ENCODE data around the gene PPM1L. TPM values are rescaled to one million over a fixed set of nuclear protein-coding genes. Genes with fewer than 3 reads are reported as not detected.
"Not testable (repeated sequence)": the region's sequence is repeated elsewhere in the genome, so short reads cannot be mapped to it uniquely, and the experiment has no call there.

PPM1L gene
- 1 to 10 TPM; 2.0 TPM for total RNA-seq

- H3K9me3 Mint-ChIP-seq, result no peaks in the 10 kb centered on the region
- peak within 1 kb of the TSS; percentile 92 for H3K4me3 Mint-ChIP-seq
- peak within 1 kb of the TSS; percentile 94 for H3K27ac Mint-ChIP-seq
- peak; percentile 64 for DNase-seq
- H3K4me1 Mint-ChIP-seq, result peaks cover 23% of the 10 kb centered on the region
- peaks cover 35% of the 10 kb centered on the region for H3K27me3 Mint-ChIP-seq
- H3K36me3 Mint-ChIP-seq, result no peaks in the 10 kb centered on the region
Observed at GRCh38 chr3:160755776-160756304, at the start of gene PPM1L. TSS of gene PPM1L (plus strand) at chr3:160756231.

GRCh38 chr3:160707187-160707794 lies 48.7 kb upstream of the PPM1L start:
- Mint-ChIP-seq H3K36me3 (no peaks in the 10 kb centered on the region), H3K27me3 (peaks cover 40% of the 10 kb centered on the region), H3K4me3 (no peak overlapping the region), H3K9me3 (no peaks in the 10 kb centered on the region), H3K4me1 (no peaks in the 10 kb centered on the region), H3K27ac (no peak overlapping the region)
- DNase-seq, result peak; percentile 5

GRCh38 chr3:160709477-160710182 lies 46.4 kb upstream of the PPM1L start:
- Mint-ChIP-seq H3K9me3 (no peaks in the 10 kb centered on the region), H3K36me3 (no peaks in the 10 kb centered on the region), H3K4me1 (no peaks in the 10 kb centered on the region), H3K27ac (no peak overlapping the region), H3K4me3 (no peak overlapping the region), H3K27me3 (peaks cover 40% of the 10 kb centered on the region)
- DNase-seq, result no peak

- not testable (repeated sequence) for H3K27ac Mint-ChIP-seq, DNase-seq, H3K36me3 Mint-ChIP-seq, H3K9me3 Mint-ChIP-seq, H3K4me3 Mint-ChIP-seq, H3K4me1 Mint-ChIP-seq
- H3K27me3 Mint-ChIP-seq, result peaks cover 21% of the 10 kb centered on the region
Observed at GRCh38 chr3:160713144-160713543, 42.9 kb upstream of the PPM1L start.

- Mint-ChIP-seq H3K36me3 (no peaks in the 10 kb centered on the region), H3K9me3 (no peaks in the 10 kb centered on the region)
Observed at GRCh38 chr3:160719710-160720109, 36.3 kb upstream of the PPM1L start.

GRCh38 chr3:160720123-160720746 lies 35.8 kb upstream of the PPM1L start:
- H3K36me3 Mint-ChIP-seq, result no peaks in the 10 kb centered on the region
- no peak overlapping the region for H3K4me3 Mint-ChIP-seq
- no peaks in the 10 kb centered on the region for H3K4me1 Mint-ChIP-seq
- no peaks in the 10 kb centered on the region for H3K9me3 Mint-ChIP-seq
- H3K27ac Mint-ChIP-seq, result no peak overlapping the region
- H3K27me3 Mint-ChIP-seq, result peaks cover 7% of the 10 kb centered on the region
- DNase-seq, result no peak

More at GRCh38 chr3:160719710-160720109, 36.3 kb upstream of the PPM1L start:
- Mint-ChIP-seq H3K27ac (no peak overlapping the region), H3K27me3 (peaks cover 7% of the 10 kb centered on the region), H3K4me3 (no peak overlapping the region), H3K4me1 (no peaks in the 10 kb centered on the region)
- no peak for DNase-seq

GRCh38 chr3:160722331-160722730 lies 33.7 kb upstream of the PPM1L start:
- H3K36me3 Mint-ChIP-seq, result no peaks in the 10 kb centered on the region
- no peaks in the 10 kb centered on the region for H3K4me1 Mint-ChIP-seq
- H3K4me3 Mint-ChIP-seq, result no peak overlapping the region
- no peak for DNase-seq
- H3K27me3 Mint-ChIP-seq, result peaks cover 7% of the 10 kb centered on the region
- no peaks in the 10 kb centered on the region for H3K9me3 Mint-ChIP-seq
- H3K27ac Mint-ChIP-seq, result no peak overlapping the region

GRCh38 chr3:160725338-160725737 lies 30.7 kb upstream of the PPM1L start:
- no peak for DNase-seq
- no peak overlapping the region for H3K4me3 Mint-ChIP-seq
- H3K36me3 Mint-ChIP-seq, result no peaks in the 10 kb centered on the region
- H3K27ac Mint-ChIP-seq, result no peak overlapping the region
- H3K9me3 Mint-ChIP-seq, result no peaks in the 10 kb centered on the region
- peaks cover 7% of the 10 kb centered on the region for H3K27me3 Mint-ChIP-seq
- H3K4me1 Mint-ChIP-seq, result no peaks in the 10 kb centered on the region

GRCh38 chr3:160735826-160736225 lies 20.2 kb upstream of the PPM1L start:
- Mint-ChIP-seq H3K27ac (no peak overlapping the region), H3K36me3 (no peaks in the 10 kb centered on the region), H3K4me1 (no peaks in the 10 kb centered on the region), H3K27me3 (no peaks in the 10 kb centered on the region), H3K4me3 (no peak overlapping the region), H3K9me3 (no peaks in the 10 kb centered on the region)
- DNase-seq, result no peak

GRCh38 chr3:160738048-160738447 lies 18.0 kb upstream of the PPM1L start:
- Mint-ChIP-seq H3K27me3 (peaks cover 7% of the 10 kb centered on the region), H3K27ac (no peak overlapping the region), H3K4me3 (no peak overlapping the region), H3K4me1 (no peaks in the 10 kb centered on the region), H3K9me3 (no peaks in the 10 kb centered on the region), H3K36me3 (no peaks in the 10 kb centered on the region)
- DNase-seq, result no peak

GRCh38 chr3:160739079-160739478 lies 17.0 kb upstream of the PPM1L start:
- H3K36me3 Mint-ChIP-seq, result no peaks in the 10 kb centered on the region
- H3K4me1 Mint-ChIP-seq, result no peaks in the 10 kb centered on the region
- no peak overlapping the region for H3K27ac Mint-ChIP-seq
- no peak overlapping the region for H3K4me3 Mint-ChIP-seq
- peaks cover 7% of the 10 kb centered on the region for H3K27me3 Mint-ChIP-seq
- no peaks in the 10 kb centered on the region for H3K9me3 Mint-ChIP-seq
- no peak for DNase-seq

GRCh38 chr3:160746976-160747375 lies 9.1 kb upstream of the PPM1L start:
- H3K27ac Mint-ChIP-seq, result no peak overlapping the region
- H3K36me3 Mint-ChIP-seq, result no peaks in the 10 kb centered on the region
- no peaks in the 10 kb centered on the region for H3K9me3 Mint-ChIP-seq

GRCh38 chr3:160747422-160747821 lies 8.6 kb upstream of the PPM1L start:
- H3K9me3 Mint-ChIP-seq, result no peaks in the 10 kb centered on the region
- H3K4me3 Mint-ChIP-seq, result no peak overlapping the region
- H3K27ac Mint-ChIP-seq, result no peak overlapping the region
- no peaks in the 10 kb centered on the region for H3K36me3 Mint-ChIP-seq
- H3K27me3 Mint-ChIP-seq, result peaks cover 4% of the 10 kb centered on the region
- no peak for DNase-seq
- no peaks in the 10 kb centered on the region for H3K4me1 Mint-ChIP-seq

More at GRCh38 chr3:160746976-160747375, 9.1 kb upstream of the PPM1L start:
- Mint-ChIP-seq H3K4me1 (no peaks in the 10 kb centered on the region), H3K27me3 (peaks cover 7% of the 10 kb centered on the region), H3K4me3 (no peak overlapping the region)
- DNase-seq, result no peak

GRCh38 chr3:160748231-160748630 lies 7.8 kb upstream of the PPM1L start:
- Mint-ChIP-seq H3K27ac (no peak overlapping the region), H3K27me3 (no peaks in the 10 kb centered on the region), H3K4me1 (no peaks in the 10 kb centered on the region), H3K36me3 (no peaks in the 10 kb centered on the region), H3K9me3 (no peaks in the 10 kb centered on the region), H3K4me3 (no peak overlapping the region)
- DNase-seq, result no peak

GRCh38 chr3:160748787-160749186 lies 7.2 kb upstream of the PPM1L start:
- Mint-ChIP-seq H3K27me3 (no peaks in the 10 kb centered on the region), H3K4me1 (no peaks in the 10 kb centered on the region), H3K4me3 (no peak overlapping the region), H3K27ac (no peak overlapping the region), H3K36me3 (no peaks in the 10 kb centered on the region), H3K9me3 (no peaks in the 10 kb centered on the region)
- DNase-seq, result no peak
